GM12878 (cell line): ENCODE results near the gene SLC12A3. TPM values are rescaled to one million over a fixed set of nuclear protein-coding genes. Genes with fewer than 3 reads are reported as not detected.

ENCODE experiments used
- ATAC-seq: fragments of 200-7000 bp; cut with Tn5 transposase; 3 replicates; pipeline ENCODE4 v1.9.1; 2020; ENCODE audit warnings: mild to moderate bottlenecking, moderate library complexity
- BruUV-seq: library from RNA; stranded (reverse); fragments of 400-500 nt; replicated peaks from 2 replicates; lab custom pipeline; 2021; lab: Mats Ljungman, UMichigan
- CTCF ChIA-PET: fragments of 300-600 bp; sonication (Branson Sonifier 250); formaldehyde crosslinking; extraction: SDS; loops from one replicate; lab custom pipeline; 2021; ENCODE audit warnings: inconsistent platforms; lab: Yijun Ruan, JAX
- POLR2A ChIA-PET: fragments of 350-600 bp; formaldehyde crosslinking; extraction: SDS; loops from one replicate; lab custom pipeline; 2021; ENCODE audit warnings: inconsistent platforms; lab: Charles Lee
- RAD21 ChIA-PET: fragments of 300-600 bp; sonication (Branson Sonifier 250); formaldehyde crosslinking; loops from one replicate; lab custom pipeline; 2023; ENCODE audit warnings: antibody characterized with exemption; ENCODE audit not compliant: unreplicated experiment; lab: Charles Lee
- SMC1A ChIA-PET: fragments of 300-600 bp; sonication (Branson Sonifier 250); formaldehyde crosslinking; loops from one replicate; lab custom pipeline; 2023; ENCODE audit not compliant: unreplicated experiment, uncharacterized antibody; lab: Charles Lee
- DNase-seq: peaks from one replicate; pipeline ENCODE4 v3.0.0-alpha.2; 2011; ENCODE audit warnings: low read depth, low spot score
- FAIRE-seq: peaks from 3 replicates; lab custom pipeline; 2011; peaks lifted over from hg19 to GRCh38; lab: Jason Lieb, UNC
- H2AFZ ChIP-seq: 2 replicates; pipeline ENCODE4 v1.6.0; 2011; ENCODE audit warnings: low read depth, low read length, control low read depth; ENCODE audit not compliant: control insufficient read depth
- H3K27ac ChIP-seq: 2 replicates; pipeline ENCODE4 v1.5.1; 2011; ENCODE audit warnings: control low read depth; ENCODE audit not compliant: control insufficient read depth, insufficient read depth
- H3K27me3 ChIP-seq, 2 experiments: replicated peaks in 1 of 2; 2 replicates each; pipeline versions ENCODE4 v1.6.0 to v1.6.1; 2011; ENCODE audit warnings: low read length in 1 of 2; ENCODE audit not compliant: control insufficient read depth in 2 of 2, insufficient read depth in 2 of 2
- H3K36me3 ChIP-seq, 2 experiments: 2 replicates each; pipeline ENCODE4 v1.5.1; 2011; ENCODE audit warnings: low read length in 1 of 2; ENCODE audit not compliant: control insufficient read depth in 2 of 2, insufficient read depth in 2 of 2
- H3K4me1 ChIP-seq: 2 replicates; pipeline ENCODE4 v1.6.1; 2011; ENCODE audit warnings: mild to moderate bottlenecking, low read length, moderate library complexity, mixed read lengths; ENCODE audit not compliant: control insufficient read depth, insufficient read depth
- H3K4me2 ChIP-seq: 2 replicates; pipeline ENCODE4 v1.6.0; 2011; ENCODE audit warnings: control low read depth; ENCODE audit not compliant: control insufficient read depth, insufficient read depth
- H3K4me3 ChIP-seq: fragments of 200-600 bp; sonication (generic); 2 replicates; pipeline ENCODE4 v1.5.1; 2016
- H3K79me2 ChIP-seq: 2 replicates; pipeline ENCODE4 v1.6.0; 2011; ENCODE audit warnings: low read length; ENCODE audit not compliant: control insufficient read depth, insufficient read depth
- H3K9ac ChIP-seq: 2 replicates; pipeline ENCODE4 v1.8.0; 2011; ENCODE audit warnings: low read length, control low read depth, mixed read lengths; ENCODE audit not compliant: control insufficient read depth, insufficient read depth
- H3K9me3 ChIP-seq: replicated peaks from 3 replicates; pipeline ENCODE4 v1.5.1; 2011; ENCODE audit warnings: mild to moderate bottlenecking, low read length; ENCODE audit not compliant: control insufficient read depth, insufficient read depth
- H4K20me1 ChIP-seq: 2 replicates; pipeline ENCODE4 v1.6.0; 2011; ENCODE audit not compliant: control insufficient read depth, insufficient read depth
- CREB1 ChIP-seq: IDR thresholded peaks from 2 replicates; pipeline ENCODE4 v1.6.1; 2012; ENCODE audit warnings: low read depth, mild to moderate bottlenecking, inconsistent platforms
- EED ChIP-seq: sonication (generic); IDR thresholded peaks from 2 replicates; pipeline ENCODE4 v1.6.1; 2016; ENCODE audit warnings: antibody characterized with exemption, low read depth
- EGR1 ChIP-seq, 2 experiments: IDR thresholded peaks; 1 replicate in 1 of 2; 2 replicates in 1 of 2; pipeline ENCODE4 v1.6.1; 2011 to 2012; ENCODE audit warnings: low read depth in 2 of 2, low read length in 2 of 2, borderline replicate concordance in 1 of 2, mild to moderate bottlenecking in 1 of 2, moderate library complexity in 1 of 2
- JUNB ChIP-seq: IDR thresholded peaks from 2 replicates; pipeline ENCODE4 v1.6.1; 2016; ENCODE audit warnings: antibody characterized with exemption, mild to moderate bottlenecking
- KLF5 ChIP-seq: fragments of 450-650 bp; IDR thresholded peaks from 2 replicates; pipeline ENCODE4 v1.6.1; 2014; ENCODE audit warnings: mild to moderate bottlenecking; ENCODE audit not compliant: partially characterized antibody
- NBN ChIP-seq: fragments of 450-650 bp; IDR thresholded peaks from 2 replicates; pipeline ENCODE4 v1.6.1; 2016
- NFIC ChIP-seq: IDR thresholded peaks from 2 replicates; pipeline ENCODE4 v1.6.1; 2012; ENCODE audit warnings: low read depth, mild to moderate bottlenecking, inconsistent platforms, low read length, moderate library complexity
- RBBP5 ChIP-seq: fragments of 200-600 bp; sonication (generic); conservative IDR thresholded peaks from 2 replicates; pipeline ENCODE4 v1.6.1; 2016
- SREBF1 ChIP-seq: IDR thresholded peaks from 2 replicates; pipeline ENCODE4 v1.6.1; 2012; ENCODE audit warnings: mild to moderate bottlenecking, low read length
- YBX1 ChIP-seq: fragments of 450-650 bp; IDR thresholded peaks from 2 replicates; pipeline ENCODE4 v1.6.1; 2016; ENCODE audit warnings: antibody characterized with exemption
- WGBS: methylation state at CpG from one replicate; pipeline ENCODE4 v1.1.6; 2016; ENCODE audit warnings: low lambda C conversion rate; ENCODE audit not compliant: insufficient replicate concordance, insufficient coverage; ENCODE audit errors: missing lambda C conversion rate; 5-methylcytosine and 5-hydroxymethylcytosine counted together
- in situ Hi-C: fragments of 300-500 bp; cut with MboI; formaldehyde crosslinking; loops from 9 replicates; pipeline ENCODE4 v1.14.3; 2018; ENCODE audit warnings: mixed read lengths
- intact Hi-C: fragments of 100-400 bp; cut with micrococcal nuclease; formaldehyde crosslinking; loops from one replicate; pipeline ENCODE4 v1.14.2; 2022; ENCODE audit not compliant: unreplicated experiment
- polyA plus RNA-seq, 11 experiments: library from polyadenylated mRNA; depleted of rRNA in 4 of 11; unstranded in 6 of 11; stranded (reverse) in 5 of 11; fragments of >200 nt; fragmentation: Nextera tagmentation in 4 of 11; fragmentation: Illumina TruSeq in 1 of 11; extraction: Ambion mirVana in 4 of 11; extraction: Trizol in 1 of 11; gene quantifications; 1 replicate in 1 of 11; 2 replicates in 10 of 11; pipeline versions ENCODE4 v1.2.1 to v1.2.3, GENCODE V29; 2011 to 2016; ENCODE audit warnings: inconsistent platforms in 2 of 11, missing spikeins in 2 of 11, low read depth in 1 of 11
- total RNA-seq, 4 experiments: library from RNA; depleted of rRNA in 3 of 4; stranded (reverse); fragments of >200 nt in 3 of 4; fragmentation: Illumina TruSeq in 1 of 4; extraction: Trizol in 1 of 4; gene quantifications; 2 replicates each; pipeline versions ENCODE4 v1.2.1 to v1.2.3, GENCODE V29; 2013 to 2021
- TF ChIP-seq, protein P1 (sequence below): IDR thresholded peaks from 2 replicates; pipeline ENCODE4 v1.6.1; 2012; ENCODE audit warnings: improper control_type of control experiment, low read depth, low read length; ENCODE audit not compliant: insufficient replicate concordance

SLC12A3 gene
- total and polyA plus RNA-seq, 10 of the 15 experiments (the other 5 are each of a cell fraction or from before 2014, with no cell fraction given): 0.05 to 6.3 (median 3.1) TPM

- TF ChIP-seq, protein P1, sequence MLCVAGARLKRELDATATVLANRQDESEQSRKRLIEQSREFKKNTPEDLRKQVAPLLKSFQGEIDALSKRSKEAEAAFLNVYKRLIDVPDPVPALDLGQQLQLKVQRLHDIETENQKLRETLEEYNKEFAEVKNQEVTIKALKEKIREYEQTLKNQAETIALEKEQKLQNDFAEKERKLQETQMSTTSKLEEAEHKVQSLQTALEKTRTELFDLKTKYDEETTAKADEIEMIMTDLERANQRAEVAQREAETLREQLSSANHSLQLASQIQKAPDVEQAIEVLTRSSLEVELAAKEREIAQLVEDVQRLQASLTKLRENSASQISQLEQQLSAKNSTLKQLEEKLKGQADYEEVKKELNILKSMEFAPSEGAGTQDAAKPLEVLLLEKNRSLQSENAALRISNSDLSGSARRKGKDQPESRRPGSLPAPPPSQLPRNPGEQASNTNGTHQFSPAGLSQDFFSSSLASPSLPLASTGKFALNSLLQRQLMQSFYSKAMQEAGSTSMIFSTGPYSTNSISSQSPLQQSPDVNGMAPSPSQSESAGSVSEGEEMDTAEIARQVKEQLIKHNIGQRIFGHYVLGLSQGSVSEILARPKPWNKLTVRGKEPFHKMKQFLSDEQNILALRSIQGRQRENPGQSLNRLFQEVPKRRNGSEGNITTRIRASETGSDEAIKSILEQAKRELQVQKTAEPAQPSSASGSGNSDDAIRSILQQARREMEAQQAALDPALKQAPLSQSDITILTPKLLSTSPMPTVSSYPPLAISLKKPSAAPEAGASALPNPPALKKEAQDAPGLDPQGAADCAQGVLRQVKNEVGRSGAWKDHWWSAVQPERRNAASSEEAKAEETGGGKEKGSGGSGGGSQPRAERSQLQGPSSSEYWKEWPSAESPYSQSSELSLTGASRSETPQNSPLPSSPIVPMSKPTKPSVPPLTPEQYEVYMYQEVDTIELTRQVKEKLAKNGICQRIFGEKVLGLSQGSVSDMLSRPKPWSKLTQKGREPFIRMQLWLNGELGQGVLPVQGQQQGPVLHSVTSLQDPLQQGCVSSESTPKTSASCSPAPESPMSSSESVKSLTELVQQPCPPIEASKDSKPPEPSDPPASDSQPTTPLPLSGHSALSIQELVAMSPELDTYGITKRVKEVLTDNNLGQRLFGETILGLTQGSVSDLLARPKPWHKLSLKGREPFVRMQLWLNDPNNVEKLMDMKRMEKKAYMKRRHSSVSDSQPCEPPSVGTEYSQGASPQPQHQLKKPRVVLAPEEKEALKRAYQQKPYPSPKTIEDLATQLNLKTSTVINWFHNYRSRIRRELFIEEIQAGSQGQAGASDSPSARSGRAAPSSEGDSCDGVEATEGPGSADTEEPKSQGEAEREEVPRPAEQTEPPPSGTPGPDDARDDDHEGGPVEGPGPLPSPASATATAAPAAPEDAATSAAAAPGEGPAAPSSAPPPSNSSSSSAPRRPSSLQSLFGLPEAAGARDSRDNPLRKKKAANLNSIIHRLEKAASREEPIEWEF: no peak
- TF ChIP-seq KLF5 (no peak), SREBF1 (no peak), CREB1 (no peak), EGR1 (IDR thresholded peaks at IDR 0.05; ENCODE audit: borderline replicate concordance in 1 of 2, low read depth in 2 of 2, low read length in 2 of 2) (no peak), RBBP5 (no peak)
Observed at GRCh38 chr16:56880176-56880575, 15.2 kb downstream of the SLC12A3 start (continued).

DNA sequence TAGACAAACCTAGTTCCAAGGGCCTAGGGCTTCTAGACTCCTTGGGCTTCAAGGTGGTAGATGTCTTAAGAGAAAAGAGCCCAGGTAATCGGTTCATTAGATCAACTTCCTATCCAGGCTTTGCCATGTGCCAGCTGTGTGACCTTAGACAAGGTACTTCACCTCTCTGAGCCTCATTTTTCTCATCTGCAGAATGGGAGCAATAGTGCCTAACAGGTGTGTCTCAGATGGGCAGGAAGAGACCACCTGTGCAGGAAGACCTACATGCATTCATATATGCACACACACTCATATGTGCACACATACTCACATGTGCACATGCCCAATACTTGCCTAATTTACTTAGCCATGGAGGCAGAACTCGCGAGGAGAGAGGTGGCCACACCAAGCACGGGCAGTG, 15.7 kb downstream of the SLC12A3 start:
- Histone ChIP-seq H3K79me2 (no peaks in the 10 kb centered on the region), H4K20me1 (no peaks in the 10 kb centered on the region), H3K36me3 (no peaks in the 10 kb centered on the region), H3K27me3 (no peaks in the 10 kb centered on the region), H3K9me3 (no peaks in the 10 kb centered on the region), H2AFZ (no peak overlapping the region), H3K27ac (no peak overlapping the region), H3K4me1 (no peaks in the 10 kb centered on the region), H3K9ac (no peak overlapping the region), H3K4me3 (no peak overlapping the region), H3K4me2 (no peak overlapping the region)
- BruUV-seq: no TSS peak
- ATAC-seq (no peak), FAIRE-seq (no peak), DNase-seq (no peak)
- WGBS: 67% methylated on average over 4 of the region's 4 CpGs
- intact Hi-C loops: no loop called here
- ChIA-PET SMC1A (no interaction called here), CTCF (interaction anchor here (2.0 kb wide), 1 partner anchor 71 kb away, joined by 4 read pairs; no protein-coding TSS in a partner anchor), RAD21 (no interaction called here), POLR2A (no interaction called here)
- TF ChIP-seq NBN (no peak), NFIC (no peak), YBX1 (no peak), EED (no peak), JUNB (no peak)
- in situ Hi-C loops: no loop called here
